Caco-2 (cell line): ENCODE measurements around the gene NEURL1B. TPM values are rescaled to one million over a fixed set of nuclear protein-coding genes. Genes with fewer than 3 reads are reported as not detected.
A peak's percentile ranks its signal among the peaks of the same experiment; 100 is the strongest.

ENCODE experiments used
- BruUV-seq: library from RNA; stranded (reverse); fragments of 400-500 nt; replicated peaks from 2 replicates; lab custom pipeline; 2021; lab: Mats Ljungman, UMichigan
- CTCF ChIA-PET: fragments of 300-600 bp; sonication (Branson Sonifier 250); formaldehyde crosslinking; loops from one replicate; lab custom pipeline; 2022; ENCODE audit warnings: antibody characterized with exemption; lab: Charles Lee
- POLR2A ChIA-PET: fragments of 300-600 bp; sonication (Branson Sonifier 250); formaldehyde crosslinking; loops from one replicate; lab custom pipeline; 2022; ENCODE audit warnings: antibody characterized with exemption; lab: Charles Lee
- DNase-seq, 2 experiments: peaks; one replicate each; pipeline versions ENCODE4 v3.0.0 to v3.0.0-alpha.2; 2020 to 2022
- H3K27me3 ChIP-seq: replicated peaks from 2 replicates; pipeline ENCODE4 v1.6.0; 2011; ENCODE audit warnings: low read length; ENCODE audit not compliant: control insufficient read depth, insufficient read depth
- H3K36me3 ChIP-seq: 2 replicates; pipeline ENCODE4 v1.5.1; 2011; ENCODE audit warnings: low read length; ENCODE audit not compliant: control insufficient read depth, insufficient read depth
- H3K4me1 ChIP-seq: fragments of 250-450 bp; sonication (Bioruptor Pico); 2 replicates; pipeline ENCODE4 v1.5.1; 2020; ENCODE audit warnings: mild to moderate bottlenecking
- H3K4me3 ChIP-seq: 2 replicates; pipeline ENCODE4 v1.5.1; 2011; ENCODE audit warnings: low read depth, mild to moderate bottlenecking, control low read depth, low read length
- H3K9me3 ChIP-seq: fragments of 250-450 bp; sonication (Bioruptor Pico); 2 replicates; pipeline ENCODE4 v1.5.1; 2020; ENCODE audit warnings: mild to moderate bottlenecking, moderate library complexity
- H3K27ac Mint-ChIP-seq: one replicate; pipeline ENCODE4 v1.8.0; 2022; ENCODE audit warnings: mixed read lengths; ENCODE audit not compliant: unreplicated experiment
- H3K27me3 Mint-ChIP-seq: one replicate; pipeline ENCODE4 v1.8.0; 2022; ENCODE audit warnings: mixed read lengths; ENCODE audit not compliant: insufficient read depth, unreplicated experiment
- H3K36me3 Mint-ChIP-seq: one replicate; pipeline ENCODE4 v1.8.0; 2022; ENCODE audit warnings: mild to moderate bottlenecking, mixed read lengths; ENCODE audit not compliant: insufficient read depth, unreplicated experiment
- H3K4me1 Mint-ChIP-seq: one replicate; pipeline ENCODE4 v1.8.0; 2022; ENCODE audit warnings: low read depth, mixed read lengths; ENCODE audit not compliant: unreplicated experiment
- H3K4me3 Mint-ChIP-seq: one replicate; pipeline ENCODE4 v1.8.0; 2022; ENCODE audit warnings: mild to moderate bottlenecking, moderate library complexity, mixed read lengths; ENCODE audit not compliant: unreplicated experiment
- H3K9me3 Mint-ChIP-seq: one replicate; pipeline ENCODE4 v1.8.0; 2022; ENCODE audit warnings: mixed read lengths; ENCODE audit not compliant: unreplicated experiment
- intact Hi-C: fragments of 100-400 bp; cut with micrococcal nuclease; formaldehyde crosslinking; loops from one replicate; pipeline ENCODE4 v1.10.0; 2022; ENCODE audit not compliant: unreplicated experiment
- total RNA-seq: library from RNA; stranded (reverse); gene quantifications from 2 replicates; pipeline ENCODE4 v1.2.3, GENCODE V29; 2022
- TF ChIP-seq, protein P1 (sequence below), 2 experiments: fragments of 200-600 bp in 1 of 2; IDR thresholded peaks; 1 replicate in 1 of 2; 2 replicates in 1 of 2; pipeline versions ENCODE4 v1.5.1 to v1.8.0; 2011 to 2022; ENCODE audit warnings: antibody characterized with exemption in 1 of 2, control low read depth in 1 of 2, inconsistent platforms in 1 of 2, low read depth in 1 of 2, low read length in 1 of 2, mild to moderate bottlenecking in 1 of 2, moderate library complexity in 1 of 2; ENCODE audit not compliant: insufficient read depth in 1 of 2, severe bottlenecking in 1 of 2, unreplicated experiment in 1 of 2

Gene NEURL1B
- total RNA-seq, 1 experiment from 2014 or later = 7.6 TPM

DNA sequence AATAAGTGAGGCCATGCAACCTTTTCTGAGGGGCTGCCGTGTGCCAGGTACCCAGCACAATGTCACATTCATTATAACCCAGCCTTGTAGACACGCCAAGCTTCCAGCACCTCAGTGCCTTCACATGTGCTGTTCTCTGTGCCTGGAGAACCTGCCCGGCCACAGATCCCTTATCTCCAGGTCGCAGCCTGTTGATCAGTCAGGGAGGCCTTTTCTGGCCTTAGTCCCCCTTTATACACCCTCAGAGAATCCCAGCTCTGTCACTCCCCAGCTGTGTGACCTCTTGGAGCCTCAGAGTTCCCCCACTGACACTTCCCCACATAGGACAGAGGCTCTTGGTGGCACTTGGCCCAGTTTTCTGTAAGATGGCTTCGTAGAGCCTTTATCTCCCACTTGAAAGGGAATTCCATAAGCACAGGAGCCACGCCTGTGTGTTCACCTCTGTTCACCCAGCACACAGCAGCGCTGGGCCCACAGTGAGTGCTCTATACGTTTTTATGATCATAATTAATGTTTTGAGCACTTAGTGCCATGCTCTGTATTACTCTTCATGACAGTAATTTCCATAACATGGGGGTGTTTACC lies 38.7 kb downstream of the NEURL1B start:
- Mint-ChIP-seq H3K36me3 (no peaks in the 10 kb centered on the region), H3K27ac (peak overlapping the region; percentile 79), H3K9me3 (peaks cover 9% of the 10 kb centered on the region), H3K27me3 (no peaks in the 10 kb centered on the region), H3K4me1 (peaks cover 14% of the 10 kb centered on the region), H3K4me3 (no peak overlapping the region)
- Histone ChIP-seq H3K9me3 (no peaks in the 10 kb centered on the region), H3K27me3 (no peaks in the 10 kb centered on the region), H3K36me3 (no peaks in the 10 kb centered on the region), H3K4me3 (no peak overlapping the region), H3K4me1 (peaks cover 15% of the 10 kb centered on the region)
- intact Hi-C loops = no loop called here
- DNase-seq = peak in 1 of 2 experiments; percentile 55
- ChIA-PET POLR2A (no interaction called here), CTCF (interaction anchor here (0.6 kb wide), 1 partner anchor 197 kb away, joined by 5 read pairs; no protein-coding TSS in a partner anchor)
- TF ChIP-seq, protein P1, sequence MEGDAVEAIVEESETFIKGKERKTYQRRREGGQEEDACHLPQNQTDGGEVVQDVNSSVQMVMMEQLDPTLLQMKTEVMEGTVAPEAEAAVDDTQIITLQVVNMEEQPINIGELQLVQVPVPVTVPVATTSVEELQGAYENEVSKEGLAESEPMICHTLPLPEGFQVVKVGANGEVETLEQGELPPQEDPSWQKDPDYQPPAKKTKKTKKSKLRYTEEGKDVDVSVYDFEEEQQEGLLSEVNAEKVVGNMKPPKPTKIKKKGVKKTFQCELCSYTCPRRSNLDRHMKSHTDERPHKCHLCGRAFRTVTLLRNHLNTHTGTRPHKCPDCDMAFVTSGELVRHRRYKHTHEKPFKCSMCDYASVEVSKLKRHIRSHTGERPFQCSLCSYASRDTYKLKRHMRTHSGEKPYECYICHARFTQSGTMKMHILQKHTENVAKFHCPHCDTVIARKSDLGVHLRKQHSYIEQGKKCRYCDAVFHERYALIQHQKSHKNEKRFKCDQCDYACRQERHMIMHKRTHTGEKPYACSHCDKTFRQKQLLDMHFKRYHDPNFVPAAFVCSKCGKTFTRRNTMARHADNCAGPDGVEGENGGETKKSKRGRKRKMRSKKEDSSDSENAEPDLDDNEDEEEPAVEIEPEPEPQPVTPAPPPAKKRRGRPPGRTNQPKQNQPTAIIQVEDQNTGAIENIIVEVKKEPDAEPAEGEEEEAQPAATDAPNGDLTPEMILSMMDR (IDR thresholded peaks at IDR 0.05; ENCODE audit: insufficient read depth in 1 of 2, low read depth in 1 of 2, low read length in 1 of 2, severe bottlenecking in 1 of 2, unreplicated experiment in 1 of 2) = no peak
- BruUV-seq = no TSS peak

DNA sequence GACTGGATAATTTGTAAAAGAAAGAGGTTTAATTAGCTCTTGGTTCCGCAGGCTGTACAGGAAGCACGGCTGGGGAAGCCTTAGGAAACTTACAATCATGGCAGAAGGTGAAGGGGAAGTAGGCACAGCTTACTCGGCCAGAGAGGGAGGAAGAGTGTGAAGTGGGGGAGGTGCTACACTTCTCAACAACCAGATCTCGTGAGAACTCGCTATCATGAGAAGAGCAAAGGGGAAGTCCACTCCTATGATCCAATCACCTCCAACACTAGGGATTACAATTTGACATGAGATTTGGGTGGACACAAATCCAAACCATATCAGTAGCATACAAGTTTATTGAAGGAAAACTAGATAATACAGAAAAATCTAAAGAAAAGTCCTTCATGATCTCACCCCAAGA lies 39.9 kb downstream of the NEURL1B start:
- CTCF ChIA-PET = no interaction called here
- H3K4me3 Mint-ChIP-seq = no peak overlapping the region
- H3K9me3 ChIP-seq = no peaks in the 10 kb centered on the region
- peaks cover 9% of the 10 kb centered on the region for H3K9me3 Mint-ChIP-seq
- H3K36me3 Mint-ChIP-seq = no peaks in the 10 kb centered on the region
- no peaks in the 10 kb centered on the region for H3K36me3 ChIP-seq
- intact Hi-C loops = no loop called here
- H3K27me3 Mint-ChIP-seq = no peaks in the 10 kb centered on the region
- H3K4me1 Mint-ChIP-seq = peaks cover 14% of the 10 kb centered on the region
- POLR2A ChIA-PET = no interaction called here
- peaks cover 15% of the 10 kb centered on the region for H3K4me1 ChIP-seq
- H3K27ac Mint-ChIP-seq = no peak overlapping the region
- H3K4me3 ChIP-seq = no peak overlapping the region
- no TSS peak for BruUV-seq
- H3K27me3 ChIP-seq = no peaks in the 10 kb centered on the region
- DNase-seq = no peak
- TF ChIP-seq, protein P1 (IDR thresholded peaks at IDR 0.05; ENCODE audit: insufficient read depth in 1 of 2, low read depth in 1 of 2, low read length in 1 of 2, severe bottlenecking in 1 of 2, unreplicated experiment in 1 of 2) = no peak

GRCh38 chr5:172681421-172681820 lies 40.4 kb downstream of the NEURL1B start:
- Mint-ChIP-seq H3K4me3 (no peak overlapping the region), H3K36me3 (no peaks in the 10 kb centered on the region), H3K9me3 (peaks cover 9% of the 10 kb centered on the region), H3K4me1 (peaks cover 14% of the 10 kb centered on the region), H3K27me3 (no peaks in the 10 kb centered on the region), H3K27ac (no peak overlapping the region)
- DNase-seq = no peak
- H3K9me3 ChIP-seq = no peaks in the 10 kb centered on the region
- H3K36me3 ChIP-seq = no peaks in the 10 kb centered on the region
- H3K4me3 ChIP-seq = no peak overlapping the region
- no TSS peak for BruUV-seq
- CTCF ChIA-PET = no interaction called here
- POLR2A ChIA-PET = no interaction called here
- TF ChIP-seq, protein P1 (IDR thresholded peaks at IDR 0.05; ENCODE audit: insufficient read depth in 1 of 2, low read depth in 1 of 2, low read length in 1 of 2, severe bottlenecking in 1 of 2, unreplicated experiment in 1 of 2) = no peak
- intact Hi-C loops = no loop called here
- H3K27me3 ChIP-seq = no peaks in the 10 kb centered on the region
- peaks cover 15% of the 10 kb centered on the region for H3K4me1 ChIP-seq
